Keratinocyte (primary cell): ENCODE results near the gene ZNF423. TPM values are rescaled to one million over a fixed set of nuclear protein-coding genes. Genes with fewer than 3 reads are reported as not detected.

Experiments used
- DNase-seq: peaks from one replicate; pipeline ENCODE4 v3.0.0-alpha.2; 2011; ENCODE audit warnings: low read depth, missing footprints, low spot score
- FAIRE-seq: peaks from 2 replicates; lab custom pipeline; 2011; peaks lifted over from hg19 to GRCh38; lab: Jason Lieb, UNC
- H2AFZ ChIP-seq: 2 replicates; pipeline ENCODE4 v1.6.0; 2012; ENCODE audit warnings: low read length, control low read depth, inconsistent platforms; ENCODE audit not compliant: control insufficient read depth
- H3K27ac ChIP-seq: 2 replicates; pipeline ENCODE4 v1.5.1; 2011; ENCODE audit warnings: low read length; ENCODE audit not compliant: control insufficient read depth, insufficient read depth
- H3K27me3 ChIP-seq: 3 replicates; pipeline ENCODE4 v1.6.0; 2011; ENCODE audit warnings: low read length; ENCODE audit not compliant: control insufficient read depth, insufficient read depth; ENCODE audit errors: extremely low read depth
- H3K36me3 ChIP-seq, 2 experiments: 2 replicates in 1 of 2; 3 replicates in 1 of 2; pipeline ENCODE4 v1.5.1; 2011; ENCODE audit warnings: low read length in 2 of 2, mild to moderate bottlenecking in 1 of 2; ENCODE audit not compliant: control insufficient read depth in 2 of 2, insufficient read depth in 2 of 2; ENCODE audit errors: extremely low read depth in 1 of 2
- H3K4me1 ChIP-seq: 3 replicates; pipeline ENCODE4 v1.5.1; 2011; ENCODE audit warnings: low read length; ENCODE audit not compliant: control insufficient read depth, insufficient read depth; ENCODE audit errors: extremely low read depth
- H3K4me2 ChIP-seq: 3 replicates; pipeline ENCODE4 v1.6.0; 2011; ENCODE audit warnings: low read depth, low read length; ENCODE audit not compliant: control insufficient read depth, insufficient read depth; ENCODE audit errors: extremely low read depth
- H3K4me3 ChIP-seq, 3 experiments: fragments of 200-600 bp in 1 of 3; sonication (generic) in 1 of 3; 2 replicates in 2 of 3; 3 replicates in 1 of 3; pipeline ENCODE4 v1.5.1; 2011 to 2016; ENCODE audit warnings: low read length in 3 of 3, mild to moderate bottlenecking in 3 of 3, control low read depth in 2 of 3, inconsistent platforms in 1 of 3, low read depth in 1 of 3, mixed read lengths in 1 of 3, mixed run types in 1 of 3, moderate library complexity in 1 of 3; ENCODE audit not compliant: control insufficient read depth in 2 of 3, insufficient read depth in 2 of 3; ENCODE audit errors: extremely low read depth in 1 of 3
- H3K79me2 ChIP-seq: 2 replicates; pipeline ENCODE4 v1.6.0; 2012; ENCODE audit warnings: low read length; ENCODE audit not compliant: control insufficient read depth, insufficient read depth
- H3K9ac ChIP-seq: 3 replicates; pipeline ENCODE4 v1.6.0; 2011; ENCODE audit warnings: low read length; ENCODE audit not compliant: control insufficient read depth, insufficient read depth; ENCODE audit errors: extremely low read depth
- H3K9me1 ChIP-seq: 3 replicates; pipeline ENCODE4 v1.6.0; 2011; ENCODE audit warnings: low read length; ENCODE audit not compliant: control insufficient read depth, insufficient read depth; ENCODE audit errors: extremely low read depth
- H3K9me3 ChIP-seq: 2 replicates; pipeline ENCODE4 v1.5.1; 2012; ENCODE audit warnings: low read depth, low read length; ENCODE audit not compliant: control insufficient read depth
- H4K20me1 ChIP-seq: 3 replicates; pipeline ENCODE4 v1.6.0; 2011; ENCODE audit warnings: low read length; ENCODE audit not compliant: control insufficient read depth, insufficient read depth; ENCODE audit errors: extremely low read depth
- EZH2 ChIP-seq: IDR thresholded peaks from one replicate; pipeline ENCODE4 v1.6.1; 2012; ENCODE audit warnings: inconsistent platforms, mild to moderate bottlenecking, low read length, moderate library complexity
- dilution Hi-C: fragments of 300-500 bp; cut with MboI; formaldehyde crosslinking; loops from one replicate; pipeline ENCODE4 v1.7.0; 2020; ENCODE audit warnings: low sequenced_read_pairs; ENCODE audit not compliant: extremely low pct_ligation_motif_present
- polyA plus RNA-seq, 5 experiments: library from polyadenylated mRNA; depleted of rRNA in 3 of 5; stranded (reverse) in 3 of 5; stranded (forward) in 1 of 5; unstranded in 1 of 5; fragments of >200 nt; gene quantifications; 1 replicate in 1 of 5; 2 replicates in 3 of 5; 3 replicates in 1 of 5; pipeline versions ENCODE4 v1.2.1 to v1.2.3, GENCODE V29; 2011 to 2012; ENCODE audit warnings: missing spikeins in 2 of 5, low read depth in 1 of 5, low replicate concordance in 1 of 5
- TF ChIP-seq, protein P1 (sequence below), 3 experiments: IDR thresholded peaks in 1 of 3; conservative IDR thresholded peaks in 1 of 3; optimal IDR thresholded peaks in 1 of 3; 2 replicates in 2 of 3; 3 replicates in 1 of 3; pipeline versions ENCODE3 to v1.5.1; 2011; ENCODE audit warnings: low read length in 3 of 3, mild to moderate bottlenecking in 3 of 3, moderate library complexity in 2 of 3, control low read depth in 1 of 3, inconsistent platforms in 1 of 3; ENCODE audit not compliant: insufficient read depth in 2 of 3; ENCODE audit errors: extremely low read depth in 1 of 3

Gene ZNF423
- polyA plus RNA-seq, 1 donor (not counting 4 experiments of a cell fraction or from before 2014, with no cell fraction given), result 0.05 TPM

DNA sequence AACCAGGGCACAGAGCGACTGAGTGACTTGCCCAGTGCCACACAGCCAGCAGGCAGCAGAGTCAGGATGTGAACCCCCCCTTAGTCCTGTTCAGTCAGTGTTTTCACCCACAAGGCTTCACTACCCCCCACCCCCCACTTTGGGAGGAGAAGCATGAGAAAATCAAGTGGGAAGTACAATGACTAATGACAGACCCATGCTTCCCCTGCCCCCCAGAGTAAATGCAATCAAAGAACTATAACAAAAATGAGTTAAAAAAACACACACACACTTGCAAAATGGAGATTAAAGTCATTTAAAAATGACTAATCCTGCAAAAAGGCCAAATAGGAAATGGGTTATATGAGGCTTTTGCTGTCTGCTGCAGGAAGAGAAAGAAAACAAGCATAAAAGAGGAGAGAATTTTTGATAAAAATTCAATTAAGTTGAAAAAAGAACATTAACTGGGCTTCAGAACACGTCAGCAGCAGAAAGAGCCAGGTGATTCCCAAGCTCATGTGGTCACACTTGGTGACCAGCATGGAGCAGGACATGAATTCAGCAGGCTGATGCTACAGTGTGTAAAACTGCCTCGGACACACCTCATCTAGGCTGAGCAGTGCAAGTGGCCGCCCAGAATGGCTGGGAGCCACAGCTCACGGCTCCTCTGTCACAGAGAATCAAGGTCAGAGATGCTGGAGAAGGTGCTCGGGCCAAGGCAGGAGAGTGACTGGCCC lies 212.3 kb downstream of the ZNF423 start:
- no peaks in the 10 kb centered on the region for H4K20me1 ChIP-seq
- TF ChIP-seq, protein P1, sequence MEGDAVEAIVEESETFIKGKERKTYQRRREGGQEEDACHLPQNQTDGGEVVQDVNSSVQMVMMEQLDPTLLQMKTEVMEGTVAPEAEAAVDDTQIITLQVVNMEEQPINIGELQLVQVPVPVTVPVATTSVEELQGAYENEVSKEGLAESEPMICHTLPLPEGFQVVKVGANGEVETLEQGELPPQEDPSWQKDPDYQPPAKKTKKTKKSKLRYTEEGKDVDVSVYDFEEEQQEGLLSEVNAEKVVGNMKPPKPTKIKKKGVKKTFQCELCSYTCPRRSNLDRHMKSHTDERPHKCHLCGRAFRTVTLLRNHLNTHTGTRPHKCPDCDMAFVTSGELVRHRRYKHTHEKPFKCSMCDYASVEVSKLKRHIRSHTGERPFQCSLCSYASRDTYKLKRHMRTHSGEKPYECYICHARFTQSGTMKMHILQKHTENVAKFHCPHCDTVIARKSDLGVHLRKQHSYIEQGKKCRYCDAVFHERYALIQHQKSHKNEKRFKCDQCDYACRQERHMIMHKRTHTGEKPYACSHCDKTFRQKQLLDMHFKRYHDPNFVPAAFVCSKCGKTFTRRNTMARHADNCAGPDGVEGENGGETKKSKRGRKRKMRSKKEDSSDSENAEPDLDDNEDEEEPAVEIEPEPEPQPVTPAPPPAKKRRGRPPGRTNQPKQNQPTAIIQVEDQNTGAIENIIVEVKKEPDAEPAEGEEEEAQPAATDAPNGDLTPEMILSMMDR (optimal IDR thresholded peaks at IDR 0.05 in 1 of 3, IDR thresholded peaks at IDR 0.05 in 1 of 3, conservative IDR thresholded peaks at IDR 0.05 in 1 of 3; ENCODE audit: extremely low read depth in 1 of 3, insufficient read depth in 2 of 3, low read length in 3 of 3), result no peak
- no peak for TF ChIP-seq EZH2
- DNase-seq (no peak), FAIRE-seq (no peak)
- no peak overlapping the region for H3K4me2 ChIP-seq
- no peaks in the 10 kb centered on the region for H3K9me1 ChIP-seq
- H3K27me3 ChIP-seq, result peaks cover 3% of the 10 kb centered on the region
- dilution Hi-C loops, result no loop called here
- H3K36me3 ChIP-seq, result no peaks in the 10 kb centered on the region
- H3K27ac ChIP-seq, result no peak overlapping the region
- no peak overlapping the region for H3K4me3 ChIP-seq
- H3K9me3 ChIP-seq, result peaks cover 5% of the 10 kb centered on the region
- no peaks in the 10 kb centered on the region for H3K79me2 ChIP-seq
- no peak overlapping the region for H3K9ac ChIP-seq
- H3K4me1 ChIP-seq, result no peaks in the 10 kb centered on the region
- H2AFZ ChIP-seq, result no peak overlapping the region

DNA sequence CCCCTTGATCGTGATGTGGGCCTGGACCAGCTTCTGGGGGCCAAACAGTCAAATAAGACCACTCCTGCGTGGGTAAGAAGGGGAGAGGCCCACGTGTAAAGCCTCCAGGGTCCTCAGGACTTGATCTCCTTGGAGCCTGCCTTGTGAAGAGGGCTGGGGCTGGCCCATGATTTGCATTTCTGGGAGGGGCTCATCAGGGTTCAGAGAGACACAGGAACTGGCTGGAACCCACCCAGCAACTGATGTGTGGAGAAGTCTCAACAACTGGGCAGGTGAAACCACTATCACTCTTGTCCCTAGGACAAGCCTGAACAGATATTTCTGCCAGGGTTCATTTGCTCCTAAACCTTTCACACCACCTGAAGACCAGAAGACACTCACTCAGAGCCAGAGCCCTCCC lies 214.7 kb downstream of the ZNF423 start:
- peaks cover 3% of the 10 kb centered on the region for H3K27me3 ChIP-seq
- TF ChIP-seq EZH2, result no peak
- TF ChIP-seq, protein P1 (optimal IDR thresholded peaks at IDR 0.05 in 1 of 3, IDR thresholded peaks at IDR 0.05 in 1 of 3, conservative IDR thresholded peaks at IDR 0.05 in 1 of 3; ENCODE audit: extremely low read depth in 1 of 3, insufficient read depth in 2 of 3, low read length in 3 of 3), result no peak
- no peaks in the 10 kb centered on the region for H3K79me2 ChIP-seq
- FAIRE-seq (no peak), DNase-seq (no peak)
- no peak overlapping the region for H3K4me2 ChIP-seq
- peaks cover 5% of the 10 kb centered on the region for H3K9me3 ChIP-seq
- H2AFZ ChIP-seq, result no peak overlapping the region
- H3K36me3 ChIP-seq, result no peaks in the 10 kb centered on the region
- no peaks in the 10 kb centered on the region for H4K20me1 ChIP-seq
- no peak overlapping the region for H3K9ac ChIP-seq
- H3K4me1 ChIP-seq, result no peaks in the 10 kb centered on the region
- H3K27ac ChIP-seq, result no peak overlapping the region
- no peak overlapping the region for H3K4me3 ChIP-seq
- dilution Hi-C loops, result no loop called here
- H3K9me1 ChIP-seq, result no peaks in the 10 kb centered on the region
